NCI-H2196 treated with DMSO at 0.1 percent for 48 hours (cell line): ENCODE measurements around the gene ZNF205.
A peak's percentile ranks its signal among the peaks of the same experiment; 100 is the strongest.
"Not testable (repeated sequence)": the region's sequence is repeated elsewhere in the genome, so short reads cannot be mapped to it uniquely, and the experiment has no call there.

Experiments used
- DNase-seq: peaks from one replicate; lab custom pipeline; 2025; ENCODE audit not compliant: unreplicated experiment; lab: John Stamatoyannopoulos, UW

The ZNF205 gene

GRCh38 chr16:3112058-3112880 lies at the start of gene ZNF205:
Gene ZNF205, plus strand, starts transcription at chr16:3112586. Its CDS starts 845 bp downstream, at chr16:3113431.
- peak; percentile 74 for DNase-seq

- no peak for DNase-seq
Measured at GRCh38 chr16:3063625-3064386, 48.6 kb upstream of the ZNF205 start.

- DNase-seq: no peak
Measured at GRCh38 chr16:3065069-3065741, 47.2 kb upstream of the ZNF205 start, which contains the start of gene IL32. Gene IL32, plus strand, starts transcription at chr16:3065640. Its CDS starts 172 bp downstream, at chr16:3065812.

GRCh38 chr16:3065742-3066439 lies 46.5 kb upstream of the ZNF205 start:
- no peak for DNase-seq

GRCh38 chr16:3066440-3066748 lies 46.0 kb upstream of the ZNF205 start:
- no peak for DNase-seq

- DNase-seq: no peak
Measured at GRCh38 chr16:3068487-3068886, 43.9 kb upstream of the ZNF205 start.

GRCh38 chr16:3069146-3069545 lies 43.2 kb upstream of the ZNF205 start:
- DNase-seq: not testable (repeated sequence)

GRCh38 chr16:3070608-3071111 lies 41.7 kb upstream of the ZNF205 start:
- no peak for DNase-seq

- no peak for DNase-seq
Measured at GRCh38 chr16:3071655-3072054, 40.7 kb upstream of the ZNF205 start.

- not testable (repeated sequence) for DNase-seq
Measured at GRCh38 chr16:3072148-3072547, 40.2 kb upstream of the ZNF205 start.

- DNase-seq: not testable (repeated sequence)
Measured at GRCh38 chr16:3072576-3073263, 39.7 kb upstream of the ZNF205 start.

GRCh38 chr16:3073448-3073847 lies 38.9 kb upstream of the ZNF205 start:
- DNase-seq: no peak

GRCh38 chr16:3074860-3075522 lies 37.4 kb upstream of the ZNF205 start:
- DNase-seq: no peak

GRCh38 chr16:3075523-3075915 lies 36.9 kb upstream of the ZNF205 start:
- DNase-seq: no peak

GRCh38 chr16:3075946-3076345 lies 36.4 kb upstream of the ZNF205 start:
- not testable (repeated sequence) for DNase-seq

- no peak for DNase-seq
Measured at GRCh38 chr16:3076577-3076976, 35.8 kb upstream of the ZNF205 start.

- DNase-seq: no peak
Measured at GRCh38 chr16:3080024-3080423, 32.4 kb upstream of the ZNF205 start.

- not testable (repeated sequence) for DNase-seq
Measured at GRCh38 chr16:3081957-3082356, 30.4 kb upstream of the ZNF205 start.

- not testable (repeated sequence) for DNase-seq
Measured at GRCh38 chr16:3083408-3083807, 29.0 kb upstream of the ZNF205 start.

- DNase-seq: no peak
Measured at GRCh38 chr16:3084491-3084890, 27.9 kb upstream of the ZNF205 start.
